ENCODE data around the gene PCDHGB3. TPM values are rescaled to one million over a fixed set of nuclear protein-coding genes. Genes with fewer than 3 reads are reported as not detected.
"Not testable (repeated sequence)": the region's sequence is repeated elsewhere in the genome, so short reads cannot be mapped to it uniquely, and the experiment has no call there.

PCDHGB3 gene
- total RNA-seq, 2 experiments from 2014 or later: 5.8 to 6.3 TPM

GRCh38 chr5:141417494-141418172 is 47.6 kb downstream of the PCDHGB3 start, which contains the start of gene PCDHGB7:
Gene PCDHGB7 (plus strand): TSS chr5:141417677. CDS start chr5:141417860, 183 bp downstream.
- H3K79me2 ChIP-seq (ENCODE audit: insufficient read depth, low read depth, low read length); BruUV-seq (replicated peaks); H3K36me3 ChIP-seq (ENCODE audit: insufficient read depth, low read length); H3K9me2 ChIP-seq (ENCODE audit: insufficient read depth, low read length); H3K4me1 ChIP-seq (ENCODE audit: insufficient read depth, low read length, poor library complexity, severe bottlenecking); H3K27ac ChIP-seq (ENCODE audit: low read depth, low read length, poor library complexity, severe bottlenecking); H4K20me1 ChIP-seq (ENCODE audit: insufficient read depth, low read length); H3K9me3 ChIP-seq (ENCODE audit: low read length): not testable (repeated sequence)
- intact Hi-C loops (cut with micrococcal nuclease; ENCODE audit: unreplicated experiment): loop anchor here (1.0 kb wide), 3 partner anchors 108 to 147 kb away; no protein-coding TSS in a partner anchor
- peak within 1 kb of the TSS; percentile 84 for H3K4me2 ChIP-seq (ENCODE audit: low read length)
- H3K4me3 ChIP-seq (ENCODE audit: low read depth, low read length, poor library complexity, severe bottlenecking): peak within 1 kb of the TSS; percentile 67
- H2AFZ ChIP-seq (ENCODE audit: low read length): peak within 1 kb of the TSS; percentile 65
- POLR2A ChIA-PET: interaction anchor here (0.7 to 1.0 kb wide), 2 partner anchors 102 to 146 kb away, joined by 3 to 5 read pairs; no protein-coding TSS in a partner anchor
- DNase-seq (ENCODE audit: low spot score): peak; percentile 82
- peak; percentile 86 for TF ChIP-seq CTCF (conservative IDR thresholded peaks at IDR 0.05; ENCODE audit: low read length)
- CTCF ChIA-PET (ENCODE audit: unreplicated experiment): interaction anchor here (0.6 to 1.4 kb wide), 6 partner anchors 12 to 146 kb away, joined by 3 to 5 read pairs (median 3); partner anchors contain the start of genes PCDHGA12 and PCDHGB2

DNA sequence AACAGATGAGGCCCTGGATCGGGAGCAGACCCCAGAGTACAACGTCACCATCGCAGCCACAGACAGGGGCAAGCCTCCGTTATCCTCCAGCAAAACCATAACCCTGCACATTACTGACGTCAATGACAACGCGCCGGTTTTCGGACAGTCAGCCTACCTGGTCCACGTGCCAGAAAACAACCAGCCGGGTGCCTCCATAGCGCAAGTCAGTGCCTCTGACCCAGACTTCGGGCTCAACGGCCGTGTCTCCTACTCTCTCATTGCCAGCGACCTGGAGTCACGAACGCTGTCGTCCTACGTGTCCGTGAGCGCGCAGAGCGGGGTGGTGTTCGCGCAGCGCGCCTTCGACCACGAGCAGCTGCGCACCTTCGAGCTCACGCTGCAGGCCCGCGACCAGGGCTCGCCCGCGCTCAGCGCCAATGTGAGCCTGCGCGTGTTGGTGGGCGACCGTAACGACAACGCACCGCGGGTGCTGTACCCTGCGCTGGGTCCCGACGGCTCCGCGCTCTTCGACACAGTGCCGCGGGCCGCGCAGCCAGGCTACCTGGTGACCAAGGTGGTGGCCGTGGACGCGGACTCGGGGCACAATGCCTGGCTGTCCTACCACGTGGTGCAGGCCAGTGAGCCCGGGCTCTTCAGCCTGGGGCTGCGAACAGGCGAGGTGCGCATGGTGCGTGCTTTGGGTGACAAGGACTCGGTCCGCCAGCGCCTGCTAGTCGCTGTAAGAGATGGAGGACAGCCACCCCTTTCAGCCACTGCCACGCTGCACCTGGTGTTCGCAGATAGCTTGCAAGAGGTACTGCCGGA is 49.2 kb downstream of the PCDHGB3 start:
- H3K9me2 ChIP-seq (ENCODE audit: insufficient read depth, low read length): no peaks in the 10 kb centered on the region
- TF ChIP-seq CTCF (conservative IDR thresholded peaks at IDR 0.05; ENCODE audit: low read length) (no peak), EZH2phosphoT487 (IDR thresholded peaks at IDR 0.05; ENCODE audit: borderline replicate concordance, low read depth, low read length) (no peak)
- ChIA-PET POLR2A (no interaction called here), CTCF (ENCODE audit: unreplicated experiment) (interaction anchor here (1.0 to 1.8 kb wide), 2 partner anchors 11 to 145 kb away, joined by 3 to 5 read pairs; partner anchors contain the start of gene PCDHGA12)
- peaks cover 7% of the 10 kb centered on the region for H3K4me1 ChIP-seq (ENCODE audit: insufficient read depth, low read length, poor library complexity, severe bottlenecking)
- no peaks in the 10 kb centered on the region for H4K20me1 ChIP-seq (ENCODE audit: insufficient read depth, low read length)
- H2AFZ ChIP-seq (ENCODE audit: low read length): no peak overlapping the region
- H3K9me3 ChIP-seq (ENCODE audit: low read length): no peaks in the 10 kb centered on the region
- H3K79me2 ChIP-seq (ENCODE audit: insufficient read depth, low read depth, low read length): no peaks in the 10 kb centered on the region
- H3K4me2 ChIP-seq (ENCODE audit: low read length): no peak overlapping the region
- H3K4me3 ChIP-seq (ENCODE audit: low read depth, low read length, poor library complexity, severe bottlenecking): no peak overlapping the region
- intact Hi-C loops (cut with micrococcal nuclease; ENCODE audit: unreplicated experiment): no loop called here
- BruUV-seq (replicated peaks): no TSS peak
- H3K27ac ChIP-seq (ENCODE audit: low read depth, low read length, poor library complexity, severe bottlenecking): no peak overlapping the region
- H3K36me3 ChIP-seq (ENCODE audit: insufficient read depth, low read length): no peaks in the 10 kb centered on the region
- DNase-seq (ENCODE audit: low spot score): no peak
